ENCODE measurements around the gene ADGRG1.

- TF ChIP-seq CTCF (conservative IDR thresholded peaks at IDR 0.05 in 1 of 2, IDR thresholded peaks at IDR 0.05 in 1 of 2; ENCODE audit: low read depth in 1 of 2, low read length in 2 of 2): no peak
- no peak for TF ChIP-seq EZH2 (IDR thresholded peaks at IDR 0.05; ENCODE audit: low read length, missing control alignments)
Observed at GRCh38 chr16:57661510-57661909, 33.1 kb downstream of the ADGRG1 start.
